GM12878 (cell line): ENCODE measurements around the gene SPTAN1. TPM values are rescaled to one million over a fixed set of nuclear protein-coding genes. Genes with fewer than 3 reads are reported as not detected.

Source experiments
- ATAC-seq: fragments of 200-7000 bp; cut with Tn5 transposase; 3 replicates; pipeline ENCODE4 v1.9.1; 2020; ENCODE audit warnings: mild to moderate bottlenecking, moderate library complexity
- BruUV-seq: library from RNA; stranded (reverse); fragments of 400-500 nt; replicated peaks from 2 replicates; lab custom pipeline; 2021; lab: Mats Ljungman, UMichigan
- CTCF ChIA-PET: fragments of 300-600 bp; sonication (Branson Sonifier 250); formaldehyde crosslinking; extraction: SDS; loops from one replicate; lab custom pipeline; 2021; ENCODE audit warnings: inconsistent platforms; lab: Yijun Ruan, JAX
- POLR2A ChIA-PET: fragments of 350-600 bp; formaldehyde crosslinking; extraction: SDS; loops from one replicate; lab custom pipeline; 2021; ENCODE audit warnings: inconsistent platforms; lab: Charles Lee
- RAD21 ChIA-PET: fragments of 300-600 bp; sonication (Branson Sonifier 250); formaldehyde crosslinking; loops from one replicate; lab custom pipeline; 2023; ENCODE audit warnings: antibody characterized with exemption; ENCODE audit not compliant: unreplicated experiment; lab: Charles Lee
- SMC1A ChIA-PET: fragments of 300-600 bp; sonication (Branson Sonifier 250); formaldehyde crosslinking; loops from one replicate; lab custom pipeline; 2023; ENCODE audit not compliant: unreplicated experiment, uncharacterized antibody; lab: Charles Lee
- DNase-seq: peaks from one replicate; pipeline ENCODE4 v3.0.0-alpha.2; 2011; ENCODE audit warnings: low read depth, low spot score
- FAIRE-seq: peaks from 3 replicates; lab custom pipeline; 2011; peaks lifted over from hg19 to GRCh38; lab: Jason Lieb, UNC
- H2AFZ ChIP-seq: 2 replicates; pipeline ENCODE4 v1.6.0; 2011; ENCODE audit warnings: low read depth, low read length, control low read depth; ENCODE audit not compliant: control insufficient read depth
- H3K27ac ChIP-seq: 2 replicates; pipeline ENCODE4 v1.5.1; 2011; ENCODE audit warnings: control low read depth; ENCODE audit not compliant: control insufficient read depth, insufficient read depth
- H3K27me3 ChIP-seq, 2 experiments: replicated peaks in 1 of 2; 2 replicates each; pipeline versions ENCODE4 v1.6.0 to v1.6.1; 2011; ENCODE audit warnings: low read length in 1 of 2; ENCODE audit not compliant: control insufficient read depth in 2 of 2, insufficient read depth in 2 of 2
- H3K36me3 ChIP-seq, 2 experiments: 2 replicates each; pipeline ENCODE4 v1.5.1; 2011; ENCODE audit warnings: low read length in 1 of 2; ENCODE audit not compliant: control insufficient read depth in 2 of 2, insufficient read depth in 2 of 2
- H3K4me1 ChIP-seq: 2 replicates; pipeline ENCODE4 v1.6.1; 2011; ENCODE audit warnings: mild to moderate bottlenecking, low read length, moderate library complexity, mixed read lengths; ENCODE audit not compliant: control insufficient read depth, insufficient read depth
- H3K4me2 ChIP-seq: 2 replicates; pipeline ENCODE4 v1.6.0; 2011; ENCODE audit warnings: control low read depth; ENCODE audit not compliant: control insufficient read depth, insufficient read depth
- H3K4me3 ChIP-seq: fragments of 200-600 bp; sonication (generic); 2 replicates; pipeline ENCODE4 v1.5.1; 2016
- H3K79me2 ChIP-seq: 2 replicates; pipeline ENCODE4 v1.6.0; 2011; ENCODE audit warnings: low read length; ENCODE audit not compliant: control insufficient read depth, insufficient read depth
- H3K9ac ChIP-seq: 2 replicates; pipeline ENCODE4 v1.8.0; 2011; ENCODE audit warnings: low read length, control low read depth, mixed read lengths; ENCODE audit not compliant: control insufficient read depth, insufficient read depth
- H3K9me3 ChIP-seq: replicated peaks from 3 replicates; pipeline ENCODE4 v1.5.1; 2011; ENCODE audit warnings: mild to moderate bottlenecking, low read length; ENCODE audit not compliant: control insufficient read depth, insufficient read depth
- H4K20me1 ChIP-seq: 2 replicates; pipeline ENCODE4 v1.6.0; 2011; ENCODE audit not compliant: control insufficient read depth, insufficient read depth
- EP300 ChIP-seq, 2 experiments: fragments of 150-350 bp in 1 of 2; IDR thresholded peaks; 2 replicates each; pipeline ENCODE4 v1.6.1; 2011 to 2012; ENCODE audit warnings: low read depth in 2 of 2, low read length in 2 of 2, borderline replicate concordance in 1 of 2, improper control_type of control experiment in 1 of 2, inconsistent platforms in 1 of 2; ENCODE audit not compliant: control insufficient read depth in 1 of 2
- IRF4 ChIP-seq: IDR thresholded peaks from 2 replicates; pipeline ENCODE4 v1.6.1; 2011; ENCODE audit warnings: low read depth, low read length
- MEF2A ChIP-seq: IDR thresholded peaks from 2 replicates; pipeline ENCODE4 v1.6.1; 2011; ENCODE audit warnings: low read depth, mild to moderate bottlenecking, low read length, moderate library complexity; ENCODE audit not compliant: insufficient read depth
- NFIC ChIP-seq: IDR thresholded peaks from 2 replicates; pipeline ENCODE4 v1.6.1; 2012; ENCODE audit warnings: low read depth, mild to moderate bottlenecking, inconsistent platforms, low read length, moderate library complexity
- NR2C1 ChIP-seq: fragments of 450-650 bp; IDR thresholded peaks from 2 replicates; pipeline ENCODE4 v1.6.1; 2017; ENCODE audit warnings: antibody characterized with exemption, mild to moderate bottlenecking, moderate library complexity
- SIX5 ChIP-seq: IDR thresholded peaks from 2 replicates; pipeline ENCODE4 v1.6.1; 2011; ENCODE audit warnings: mild to moderate bottlenecking, low read depth, low read length, moderate library complexity; ENCODE audit not compliant: severe bottlenecking
- SMC3 ChIP-seq: IDR thresholded peaks from 2 replicates; pipeline ENCODE4 v1.6.1; 2011; ENCODE audit warnings: low read length, improper control_type of control experiment, borderline replicate concordance
- SRF ChIP-seq, 2 experiments: IDR thresholded peaks; 2 replicates each; pipeline ENCODE4 v1.6.1; 2011; ENCODE audit warnings: low read depth in 2 of 2, low read length in 2 of 2, mild to moderate bottlenecking in 1 of 2, moderate library complexity in 1 of 2
- STAT1 ChIP-seq: fragments of 450-650 bp; conservative IDR thresholded peaks from 2 replicates; pipeline ENCODE4 v1.6.1; 2014; ENCODE audit warnings: antibody characterized with exemption, mild to moderate bottlenecking
- TAF1 ChIP-seq: IDR thresholded peaks from 2 replicates; pipeline ENCODE4 v1.6.1; 2011; ENCODE audit warnings: mild to moderate bottlenecking, low read depth, low read length, borderline replicate concordance
- YY1 ChIP-seq: IDR thresholded peaks from 2 replicates; pipeline ENCODE4 v1.6.1; 2011; ENCODE audit warnings: low read depth, mild to moderate bottlenecking, low read length
- WGBS: methylation state at CpG from one replicate; pipeline ENCODE4 v1.1.6; 2016; ENCODE audit warnings: low lambda C conversion rate; ENCODE audit not compliant: insufficient replicate concordance, insufficient coverage; ENCODE audit errors: missing lambda C conversion rate; 5-methylcytosine and 5-hydroxymethylcytosine counted together
- in situ Hi-C: fragments of 300-500 bp; cut with MboI; formaldehyde crosslinking; loops from 9 replicates; pipeline ENCODE4 v1.14.3; 2018; ENCODE audit warnings: mixed read lengths
- intact Hi-C: fragments of 100-400 bp; cut with micrococcal nuclease; formaldehyde crosslinking; loops from one replicate; pipeline ENCODE4 v1.14.2; 2022; ENCODE audit not compliant: unreplicated experiment
- polyA plus RNA-seq, 11 experiments: library from polyadenylated mRNA; depleted of rRNA in 4 of 11; unstranded in 6 of 11; stranded (reverse) in 5 of 11; fragments of >200 nt; fragmentation: Nextera tagmentation in 4 of 11; fragmentation: Illumina TruSeq in 1 of 11; extraction: Ambion mirVana in 4 of 11; extraction: Trizol in 1 of 11; gene quantifications; 1 replicate in 1 of 11; 2 replicates in 10 of 11; pipeline versions ENCODE4 v1.2.1 to v1.2.3, GENCODE V29; 2011 to 2016; ENCODE audit warnings: inconsistent platforms in 2 of 11, missing spikeins in 2 of 11, low read depth in 1 of 11
- total RNA-seq, 4 experiments: library from RNA; depleted of rRNA in 3 of 4; stranded (reverse); fragments of >200 nt in 3 of 4; fragmentation: Illumina TruSeq in 1 of 4; extraction: Trizol in 1 of 4; gene quantifications; 2 replicates each; pipeline versions ENCODE4 v1.2.1 to v1.2.3, GENCODE V29; 2013 to 2021
- TF ChIP-seq, protein P1 (sequence below): fragments of 450-650 bp; IDR thresholded peaks from 2 replicates; pipeline ENCODE4 v1.6.1; 2017; ENCODE audit warnings: mild to moderate bottlenecking
- TF ChIP-seq, protein P2 (sequence below): fragments of 450-650 bp; IDR thresholded peaks from 2 replicates; pipeline ENCODE4 v1.6.1; 2016; ENCODE audit warnings: mild to moderate bottlenecking, moderate library complexity, borderline replicate concordance

Gene SPTAN1
- total and polyA plus RNA-seq, 10 of the 15 experiments (the other 5 are each of a cell fraction or from before 2014, with no cell fraction given), result 18.7 to 156 (median 73.6) TPM

DNA sequence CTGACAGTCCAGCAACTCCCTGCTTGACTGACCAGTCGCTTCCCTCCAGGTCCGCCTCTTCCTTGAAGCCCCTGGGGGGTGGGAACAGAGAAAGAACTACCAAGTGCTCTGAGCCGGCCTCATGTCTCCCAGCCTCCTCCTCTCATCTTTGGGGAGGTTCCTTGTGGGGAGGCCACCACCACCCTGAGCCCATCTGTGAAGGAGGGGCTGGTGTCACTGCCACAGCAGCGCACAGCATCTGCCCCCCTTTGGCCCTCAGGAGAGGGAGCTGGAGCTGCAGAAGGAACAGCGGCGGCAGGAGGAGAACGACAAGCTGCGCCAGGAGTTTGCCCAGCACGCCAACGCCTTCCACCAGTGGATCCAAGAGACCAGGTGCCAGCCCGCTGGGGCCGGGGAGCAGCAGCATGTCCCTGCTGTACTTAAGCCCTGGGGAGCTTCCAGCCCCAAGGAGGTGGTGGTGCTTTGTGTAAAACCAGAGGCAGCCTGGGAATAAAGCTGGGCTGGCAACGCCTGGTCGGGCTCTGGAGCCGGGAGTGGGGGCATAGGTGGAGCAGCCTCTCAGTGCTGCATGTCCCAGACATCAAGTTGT is 74.8 kb downstream of the SPTAN1 start:
- H4K20me1 ChIP-seq, result no peaks in the 10 kb centered on the region; the same call in 1 of the 2 replicates
- 92% methylated on average over 15 of the region's 15 CpGs for WGBS
- H3K36me3 ChIP-seq, result peaks cover 10 to 32% of the 10 kb centered on the region in 2 experiments; a peak in 3 of 4 replicates
- H3K27me3 ChIP-seq, result no peaks in the 10 kb centered on the region
- no peak for FAIRE-seq
- no peak overlapping the region for H3K9ac ChIP-seq
- no TSS peak for BruUV-seq
- intact Hi-C loops, result no loop called here
- H3K4me2 ChIP-seq, result no peak overlapping the region
- TF ChIP-seq, protein P1, sequence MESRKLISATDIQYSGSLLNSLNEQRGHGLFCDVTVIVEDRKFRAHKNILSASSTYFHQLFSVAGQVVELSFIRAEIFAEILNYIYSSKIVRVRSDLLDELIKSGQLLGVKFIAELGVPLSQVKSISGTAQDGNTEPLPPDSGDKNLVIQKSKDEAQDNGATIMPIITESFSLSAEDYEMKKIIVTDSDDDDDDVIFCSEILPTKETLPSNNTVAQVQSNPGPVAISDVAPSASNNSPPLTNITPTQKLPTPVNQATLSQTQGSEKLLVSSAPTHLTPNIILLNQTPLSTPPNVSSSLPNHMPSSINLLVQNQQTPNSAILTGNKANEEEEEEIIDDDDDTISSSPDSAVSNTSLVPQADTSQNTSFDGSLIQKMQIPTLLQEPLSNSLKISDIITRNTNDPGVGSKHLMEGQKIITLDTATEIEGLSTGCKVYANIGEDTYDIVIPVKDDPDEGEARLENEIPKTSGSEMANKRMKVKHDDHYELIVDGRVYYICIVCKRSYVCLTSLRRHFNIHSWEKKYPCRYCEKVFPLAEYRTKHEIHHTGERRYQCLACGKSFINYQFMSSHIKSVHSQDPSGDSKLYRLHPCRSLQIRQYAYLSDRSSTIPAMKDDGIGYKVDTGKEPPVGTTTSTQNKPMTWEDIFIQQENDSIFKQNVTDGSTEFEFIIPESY, result no peak
- TF ChIP-seq TAF1 (no peak), NR2C1 (no peak), NFIC (no peak), SMC3 (no peak), SIX5 (no peak), IRF4 (no peak), MEF2A (no peak), STAT1 (no peak), YY1 (no peak), EP300 (IDR thresholded peaks at IDR 0.05; ENCODE audit: borderline replicate concordance in 1 of 2, control insufficient read depth in 1 of 2, low read depth in 2 of 2, low read length in 2 of 2) (no peak), SRF (IDR thresholded peaks at IDR 0.05; ENCODE audit: low read depth in 2 of 2, low read length in 2 of 2) (no peak)
- TF ChIP-seq, protein P2, sequence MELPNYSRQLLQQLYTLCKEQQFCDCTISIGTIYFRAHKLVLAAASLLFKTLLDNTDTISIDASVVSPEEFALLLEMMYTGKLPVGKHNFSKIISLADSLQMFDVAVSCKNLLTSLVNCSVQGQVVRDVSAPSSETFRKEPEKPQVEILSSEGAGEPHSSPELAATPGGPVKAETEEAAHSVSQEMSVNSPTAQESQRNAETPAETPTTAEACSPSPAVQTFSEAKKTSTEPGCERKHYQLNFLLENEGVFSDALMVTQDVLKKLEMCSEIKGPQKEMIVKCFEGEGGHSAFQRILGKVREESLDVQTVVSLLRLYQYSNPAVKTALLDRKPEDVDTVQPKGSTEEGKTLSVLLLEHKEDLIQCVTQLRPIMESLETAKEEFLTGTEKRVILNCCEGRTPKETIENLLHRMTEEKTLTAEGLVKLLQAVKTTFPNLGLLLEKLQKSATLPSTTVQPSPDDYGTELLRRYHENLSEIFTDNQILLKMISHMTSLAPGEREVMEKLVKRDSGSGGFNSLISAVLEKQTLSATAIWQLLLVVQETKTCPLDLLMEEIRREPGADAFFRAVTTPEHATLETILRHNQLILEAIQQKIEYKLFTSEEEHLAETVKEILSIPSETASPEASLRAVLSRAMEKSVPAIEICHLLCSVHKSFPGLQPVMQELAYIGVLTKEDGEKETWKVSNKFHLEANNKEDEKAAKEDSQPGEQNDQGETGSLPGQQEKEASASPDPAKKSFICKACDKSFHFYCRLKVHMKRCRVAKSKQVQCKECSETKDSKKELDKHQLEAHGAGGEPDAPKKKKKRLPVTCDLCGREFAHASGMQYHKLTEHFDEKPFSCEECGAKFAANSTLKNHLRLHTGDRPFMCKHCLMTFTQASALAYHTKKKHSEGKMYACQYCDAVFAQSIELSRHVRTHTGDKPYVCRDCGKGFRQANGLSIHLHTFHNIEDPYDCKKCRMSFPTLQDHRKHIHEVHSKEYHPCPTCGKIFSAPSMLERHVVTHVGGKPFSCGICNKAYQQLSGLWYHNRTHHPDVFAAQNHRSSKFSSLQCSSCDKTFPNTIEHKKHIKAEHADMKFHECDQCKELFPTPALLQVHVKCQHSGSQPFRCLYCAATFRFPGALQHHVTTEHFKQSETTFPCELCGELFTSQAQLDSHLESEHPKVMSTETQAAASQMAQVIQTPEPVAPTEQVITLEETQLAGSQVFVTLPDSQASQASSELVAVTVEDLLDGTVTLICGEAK, result no peak
- TF ChIP-seq, all 136 proteins: peak for 0
- in situ Hi-C loops, result no loop called here
- ATAC-seq, result no peak
- CTCF ChIA-PET, result no interaction called here
- H3K4me1 ChIP-seq, result no peaks in the 10 kb centered on the region
- H3K4me3 ChIP-seq, result no peak overlapping the region
- no peak for DNase-seq
- H3K27ac ChIP-seq, result no peak overlapping the region
- SMC1A ChIA-PET, result interaction anchor here (0.6 kb wide), 1 partner anchor 294 kb away, joined by 3 read pairs; no protein-coding TSS in a partner anchor
- H3K9me3 ChIP-seq, result no peaks in the 10 kb centered on the region
- H3K79me2 ChIP-seq, result no peaks in the 10 kb centered on the region
- POLR2A ChIA-PET, result no interaction called here
- RAD21 ChIA-PET, result no interaction called here
- H2AFZ ChIP-seq, result no peak overlapping the region
